ENCODE results near the gene NRAP. TPM values are rescaled to one million over a fixed set of nuclear protein-coding genes. Genes with fewer than 3 reads are reported as not detected.

NRAP gene
- total and polyA plus RNA-seq, 2 donors (not counting 3 experiments of a cell fraction or from before 2014, with no cell fraction given): not detected

DNA sequence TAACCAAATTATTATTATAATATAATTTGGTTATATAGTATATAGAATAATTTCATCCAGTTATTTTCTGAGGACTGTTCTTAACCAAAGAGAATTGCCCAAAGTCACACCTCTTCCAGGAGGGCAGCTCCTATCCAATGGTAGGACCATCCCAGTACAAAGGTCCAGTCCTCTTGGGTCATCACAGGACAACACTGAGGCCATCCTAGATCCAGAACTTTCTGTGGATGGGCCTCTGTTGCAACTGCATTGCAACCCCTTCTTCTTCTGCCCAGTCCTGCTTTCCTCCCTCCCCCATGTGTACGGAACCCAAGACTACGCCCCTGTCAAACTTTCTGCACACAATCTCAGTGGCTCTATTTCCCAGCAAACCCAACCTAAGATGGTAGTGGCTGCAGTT, 116.4 kb downstream of the NRAP start:
- intact Hi-C loops (cut with micrococcal nuclease) (no loop called here), dilution Hi-C loops (cut with MboI; ENCODE audit: extremely low pct_ligation_motif_present, low sequenced_read_pairs) (no loop called here)
- TF ChIP-seq CTCF (IDR thresholded peaks at IDR 0.05; ENCODE audit: extremely low read depth in 1 of 2, insufficient read depth in 1 of 2, low read depth in 1 of 2, low read length in 2 of 2) (no peak), MYC (IDR thresholded peaks at IDR 0.05; ENCODE audit: low read depth, low read length) (no peak), GATA2 (IDR thresholded peaks at IDR 0.05; ENCODE audit: insufficient read depth, insufficient read length, low read depth, low read length) (no peak), FOS (IDR thresholded peaks at IDR 0.05; ENCODE audit: borderline replicate concordance, insufficient read depth, low read length) (no peak), JUN (IDR thresholded peaks at IDR 0.05; ENCODE audit: borderline replicate concordance, insufficient read depth, insufficient read length, low read depth) (no peak), EZH2 (IDR thresholded peaks at IDR 0.05; ENCODE audit: borderline replicate concordance, low read depth, low read length, severe bottlenecking) (no peak), POLR2AphosphoS5 (IDR thresholded peaks at IDR 0.05; ENCODE audit: insufficient read depth, low read depth, low read length) (no peak), POLR2A (IDR thresholded peaks at IDR 0.05; ENCODE audit: low read depth, low read length) (no peak)
- TF ChIP-seq, protein P1, sequence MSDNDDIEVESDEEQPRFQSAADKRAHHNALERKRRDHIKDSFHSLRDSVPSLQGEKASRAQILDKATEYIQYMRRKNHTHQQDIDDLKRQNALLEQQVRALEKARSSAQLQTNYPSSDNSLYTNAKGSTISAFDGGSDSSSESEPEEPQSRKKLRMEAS (IDR thresholded peaks at IDR 0.05; ENCODE audit: insufficient read depth, insufficient read length): no peak
- H3K4me3 ChIP-seq (replicated peaks in 1 of 3; ENCODE audit: insufficient read depth in 1 of 3, low read depth in 1 of 3, low read length in 3 of 3): no peak overlapping the region
- DNase-seq (ENCODE audit: low read depth, low spot score) (no peak), FAIRE-seq (no peak)
- ChIA-PET CTCF (interaction anchor here (1.1 to 4.9 kb wide), 4 partner anchors 16 to 29 kb away, joined by 3 to 20 read pairs (median 5); no protein-coding TSS in a partner anchor), POLR2A (no interaction called here)
- H3K36me3 ChIP-seq (ENCODE audit: control insufficient read depth in 2 of 2, extremely low read depth in 1 of 2, insufficient read depth in 2 of 2, low read length in 2 of 2): no peaks in the 10 kb centered on the region
- no peak overlapping the region for H3K27ac ChIP-seq (ENCODE audit: insufficient read depth, low read depth, low read length)
- H3K9me1 ChIP-seq (replicated peaks; ENCODE audit: control insufficient read depth, extremely low read depth, insufficient read depth, low read length): no peaks in the 10 kb centered on the region
- no peaks in the 10 kb centered on the region for H3K9me3 ChIP-seq (replicated peaks; ENCODE audit: control insufficient read depth, insufficient read depth, low read length)
- no TSS peak for BruUV-seq (replicated peaks)
- no peaks in the 10 kb centered on the region for H4K20me1 ChIP-seq (replicated peaks; ENCODE audit: control insufficient read depth, extremely low read depth, insufficient read depth, low read length)
- H3K4me1 ChIP-seq (ENCODE audit: control insufficient read depth, extremely low read depth, insufficient read depth, low read length): peaks cover 16% of the 10 kb centered on the region
- no peak overlapping the region for H3K9ac ChIP-seq (replicated peaks; ENCODE audit: extremely low read depth, insufficient read depth, low read length)
- no peak overlapping the region for H3K4me2 ChIP-seq (ENCODE audit: insufficient read depth, low read length)
- H3K27me3 ChIP-seq (ENCODE audit: control insufficient read depth in 2 of 2, insufficient read depth in 2 of 2, low read length in 2 of 2): no peaks in the 10 kb centered on the region
- no peaks in the 10 kb centered on the region for H3K79me2 ChIP-seq (ENCODE audit: control insufficient read depth, insufficient read depth, low read length)
- H2AFZ ChIP-seq (ENCODE audit: low read depth, low read length): no peak overlapping the region

All from endothelial cell of umbilical vein (primary cell).